NCI-H345 treated with DMSO at 0.1 percent for 48 hours (cell line): ENCODE data around the gene HLA-E.

Experiments
- DNase-seq: peaks from one replicate; lab custom pipeline; 2025; ENCODE audit not compliant: unreplicated experiment; lab: John Stamatoyannopoulos, UW

HLA-E gene

DNA sequence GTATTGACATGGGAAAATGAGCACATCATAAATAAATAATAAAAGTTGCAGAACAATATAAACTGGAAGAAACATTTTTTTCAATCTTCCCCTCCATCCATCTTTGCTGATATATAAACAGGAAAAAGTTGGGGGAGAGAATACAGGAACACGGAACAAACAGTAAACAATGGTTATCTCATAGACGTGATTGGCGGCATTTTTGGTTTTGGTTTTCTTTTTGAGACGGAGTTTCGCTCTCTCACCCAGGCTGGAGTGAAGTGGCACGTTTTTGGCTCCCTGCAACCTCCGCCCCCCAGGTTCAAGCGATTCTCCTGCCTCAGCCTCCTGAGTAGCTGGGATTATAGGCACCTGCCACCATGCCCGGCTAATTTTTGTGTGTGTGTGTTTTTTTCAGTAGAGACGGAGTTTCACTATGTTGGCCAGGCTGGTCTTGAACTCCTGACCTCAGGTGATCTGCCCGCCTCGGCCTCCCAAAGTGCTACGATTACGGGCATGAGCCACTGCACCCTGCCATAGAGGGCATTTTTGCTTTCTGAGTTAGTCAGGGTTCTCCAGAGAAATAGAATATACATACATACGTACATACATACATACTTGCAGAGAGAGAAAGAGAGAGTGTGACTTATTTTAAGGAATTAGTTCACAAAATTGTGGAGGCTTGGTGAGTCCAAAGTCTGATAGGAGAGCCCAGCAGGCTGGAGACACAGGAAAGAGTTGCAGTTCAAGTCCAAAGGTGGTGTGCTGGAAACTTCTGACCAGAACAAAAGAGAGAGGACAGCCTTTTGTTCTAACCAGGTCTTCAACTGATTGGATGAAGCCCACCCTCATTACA, 44.4 kb downstream of the HLA-E start:
- no peak for DNase-seq

DNA sequence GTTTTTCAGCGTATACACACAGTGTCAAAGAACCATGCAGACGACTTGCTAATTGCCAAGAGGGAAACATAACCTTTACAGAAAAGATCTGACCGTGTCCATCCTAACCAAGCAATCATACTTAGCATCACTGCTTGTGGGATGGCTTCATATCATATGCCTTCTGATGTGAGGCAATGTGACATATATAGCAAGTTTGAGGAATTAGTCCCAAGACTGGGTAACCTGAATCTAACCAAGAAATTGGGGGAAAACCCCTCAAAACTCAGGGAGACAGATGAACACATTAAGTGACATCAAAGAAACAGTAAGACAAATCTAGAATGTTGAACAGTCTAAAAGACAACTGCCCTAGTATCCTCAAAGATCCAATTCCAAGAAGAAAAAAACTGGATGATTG, 48.6 kb downstream of the HLA-E start:
- DNase-seq = no peak

DNA sequence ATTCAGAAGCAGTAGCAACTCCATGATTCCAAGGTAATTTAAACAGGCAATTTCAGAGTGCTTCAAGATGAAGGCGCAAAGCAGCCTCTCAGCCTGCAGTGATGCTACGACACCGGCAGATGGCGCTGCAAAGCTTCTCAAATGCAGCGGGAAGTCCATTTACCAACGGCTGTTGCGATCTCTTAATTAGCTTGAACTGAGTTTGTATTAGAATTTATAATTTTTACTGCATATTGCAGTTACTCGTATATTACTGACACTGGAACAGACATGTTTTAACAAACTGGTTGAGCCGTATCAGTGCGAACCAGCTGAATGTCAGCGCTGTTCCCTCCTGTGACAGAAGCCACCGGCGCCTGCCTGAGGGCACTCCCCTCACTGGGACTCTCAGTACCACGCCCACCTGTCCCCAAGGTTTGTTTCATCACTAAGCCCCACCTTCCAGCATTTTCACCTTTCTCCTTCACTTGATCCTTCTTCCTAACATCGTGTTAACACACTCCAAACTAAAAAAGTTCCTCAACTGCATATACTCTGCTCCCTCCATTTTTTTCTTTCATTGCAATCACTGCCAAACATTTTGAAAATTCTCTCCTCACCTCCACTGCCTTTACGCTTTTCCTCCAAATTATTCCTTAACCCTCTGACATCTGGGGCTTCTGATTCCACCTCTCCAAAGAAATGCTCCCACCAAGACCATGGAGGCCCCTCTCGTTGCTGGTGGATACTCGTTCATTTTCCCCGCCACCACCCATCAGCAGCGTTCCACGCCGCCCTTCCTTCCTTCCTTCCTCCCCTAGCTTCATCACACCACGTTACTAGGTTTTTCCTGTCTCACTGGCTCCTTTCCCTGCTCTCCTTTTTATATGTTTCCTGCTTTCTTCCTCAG, 52.5 kb downstream of the HLA-E start:
- DNase-seq = peak; percentile 93

DNA sequence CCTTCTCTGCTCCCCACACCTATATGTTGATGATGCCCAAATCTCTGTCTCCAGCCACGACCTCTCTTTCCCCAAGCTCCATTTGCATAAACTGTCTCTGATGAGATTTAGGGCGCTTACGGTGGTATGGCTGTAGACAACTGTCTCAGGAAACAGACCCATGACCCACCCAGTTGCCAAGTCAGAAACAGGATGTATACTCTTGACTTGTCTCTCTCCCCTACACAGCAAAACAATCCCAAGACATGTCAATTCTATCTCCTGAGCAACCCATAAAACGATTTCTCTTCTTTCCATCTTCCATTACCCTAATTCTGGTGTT, 53.1 kb downstream of the HLA-E start:
- no peak for DNase-seq

- DNase-seq = no peak
Observed at GRCh38 chr6:30542915-30543314, 53.6 kb downstream of the HLA-E start.
